ENCODE measurements around the gene LLGL2. TPM values are rescaled to one million over a fixed set of nuclear protein-coding genes. Genes with fewer than 3 reads are reported as not detected.
A peak's percentile ranks its signal among the peaks of the same experiment; 100 is the strongest.

The LLGL2 gene
- total and polyA plus RNA-seq, 2 donors (not counting 1 experiment from before 2014, with no cell fraction given), result 40.6 to 52.0 TPM

- Histone ChIP-seq H3K4me1 (ENCODE audit: control insufficient read depth in 2 of 2, insufficient read depth in 2 of 2, low read length in 2 of 2) (peaks cover 29 to 36% of the 10 kb centered on the region in 2 donors), H3K4me2 (replicated peaks; ENCODE audit: low read depth, low read length, poor library complexity, severe bottlenecking) (no peak overlapping the region), H4K20me1 (ENCODE audit: control insufficient read depth, insufficient read depth, low read length, poor library complexity, severe bottlenecking) (peaks cover 11% of the 10 kb centered on the region), H3K27ac (ENCODE audit: low read length in 2 of 2) (no peak overlapping the region), H3K9me3 (ENCODE audit: control extremely low read depth in 1 of 3, control insufficient read depth in 2 of 3, insufficient read depth in 1 of 3, low read length in 2 of 3) (no peaks in the 10 kb centered on the region), H3K4me3 (ENCODE audit: control extremely low read depth in 1 of 5, extremely low read depth in 1 of 5, insufficient read depth in 1 of 5, low read depth in 2 of 5, low read length in 4 of 5) (no peak overlapping the region), H3K27me3 (replicated peaks in 1 of 4; ENCODE audit: control extremely low read depth in 1 of 4, control insufficient read depth in 3 of 4, insufficient read depth in 4 of 4, low read length in 3 of 4) (peaks cover 0 to 2% (median 0%) of the 10 kb centered on the region in 4 experiments), H3K79me2 (ENCODE audit: control insufficient read depth, insufficient read depth, low read length) (peaks cover 19% of the 10 kb centered on the region), H3K9ac (ENCODE audit: low read length) (no peak overlapping the region), H2AFZ (ENCODE audit: insufficient read depth, low read depth, low read length, poor library complexity, severe bottlenecking) (no peak overlapping the region), H3K36me3 (replicated peaks in 1 of 2; ENCODE audit: control extremely low read depth in 1 of 2, control insufficient read depth in 1 of 2, extremely low read depth in 1 of 2, insufficient read depth in 2 of 2, low read length in 1 of 2) (no peaks in the 10 kb centered on the region)
- CTCF ChIA-PET, result no interaction called here
- Mint-ChIP-seq H3K9me3 (ENCODE audit: insufficient read depth) (no peaks in the 10 kb centered on the region), H3K27me3 (no peaks in the 10 kb centered on the region), H3K4me1 (peaks cover 24% of the 10 kb centered on the region), H3K27ac (no peak overlapping the region), H3K4me3 (no peak overlapping the region)
- POLR2A ChIA-PET, result interaction anchor here (0.6 kb wide), 1 partner anchor 411 kb away, joined by 3 read pairs; no protein-coding TSS in a partner anchor
- TF ChIP-seq, protein P1, sequence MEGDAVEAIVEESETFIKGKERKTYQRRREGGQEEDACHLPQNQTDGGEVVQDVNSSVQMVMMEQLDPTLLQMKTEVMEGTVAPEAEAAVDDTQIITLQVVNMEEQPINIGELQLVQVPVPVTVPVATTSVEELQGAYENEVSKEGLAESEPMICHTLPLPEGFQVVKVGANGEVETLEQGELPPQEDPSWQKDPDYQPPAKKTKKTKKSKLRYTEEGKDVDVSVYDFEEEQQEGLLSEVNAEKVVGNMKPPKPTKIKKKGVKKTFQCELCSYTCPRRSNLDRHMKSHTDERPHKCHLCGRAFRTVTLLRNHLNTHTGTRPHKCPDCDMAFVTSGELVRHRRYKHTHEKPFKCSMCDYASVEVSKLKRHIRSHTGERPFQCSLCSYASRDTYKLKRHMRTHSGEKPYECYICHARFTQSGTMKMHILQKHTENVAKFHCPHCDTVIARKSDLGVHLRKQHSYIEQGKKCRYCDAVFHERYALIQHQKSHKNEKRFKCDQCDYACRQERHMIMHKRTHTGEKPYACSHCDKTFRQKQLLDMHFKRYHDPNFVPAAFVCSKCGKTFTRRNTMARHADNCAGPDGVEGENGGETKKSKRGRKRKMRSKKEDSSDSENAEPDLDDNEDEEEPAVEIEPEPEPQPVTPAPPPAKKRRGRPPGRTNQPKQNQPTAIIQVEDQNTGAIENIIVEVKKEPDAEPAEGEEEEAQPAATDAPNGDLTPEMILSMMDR (IDR thresholded peaks at IDR 0.05), result no peak
- no peak for TF ChIP-seq EZH2 (IDR thresholded peaks at IDR 0.05; ENCODE audit: borderline replicate concordance, insufficient read depth, low read depth, low read length, poor library complexity, severe bottlenecking)
- DNase-seq (no peak), ATAC-seq (ENCODE audit: low read depth) (no peak)
- intact Hi-C loops (cut with micrococcal nuclease), result no loop called here
- 94% methylated on average over 7 of the region's 8 CpGs for WGBS (ENCODE audit: insufficient coverage)
Observed at GRCh38 chr17:75521290-75521689, 4.2 kb upstream of the LLGL2 start.

GRCh38 chr17:75521951-75522727 is 3.4 kb upstream of the LLGL2 start:
- Histone ChIP-seq H3K9ac (ENCODE audit: low read length) (no peak overlapping the region), H3K36me3 (replicated peaks in 1 of 2; ENCODE audit: control extremely low read depth in 1 of 2, control insufficient read depth in 1 of 2, extremely low read depth in 1 of 2, insufficient read depth in 2 of 2, low read length in 1 of 2) (no peaks in the 10 kb centered on the region), H3K79me2 (ENCODE audit: control insufficient read depth, insufficient read depth, low read length) (peaks cover 19% of the 10 kb centered on the region), H3K4me1 (ENCODE audit: control insufficient read depth in 2 of 2, insufficient read depth in 2 of 2, low read length in 2 of 2) (peaks cover 33 to 37% of the 10 kb centered on the region in 2 donors), H4K20me1 (ENCODE audit: control insufficient read depth, insufficient read depth, low read length, poor library complexity, severe bottlenecking) (peaks cover 16% of the 10 kb centered on the region), H3K27me3 (replicated peaks in 1 of 4; ENCODE audit: control extremely low read depth in 1 of 4, control insufficient read depth in 3 of 4, insufficient read depth in 4 of 4, low read length in 3 of 4) (peaks cover 0 to 5% (median 0%) of the 10 kb centered on the region in 4 experiments), H3K9me3 (ENCODE audit: control extremely low read depth in 1 of 3, control insufficient read depth in 2 of 3, insufficient read depth in 1 of 3, low read length in 2 of 3) (no peaks in the 10 kb centered on the region), H3K27ac (ENCODE audit: low read length in 2 of 2) (no peak overlapping the region), H3K4me3 (ENCODE audit: control extremely low read depth in 1 of 5, extremely low read depth in 1 of 5, insufficient read depth in 1 of 5, low read depth in 2 of 5, low read length in 4 of 5) (no peak overlapping the region), H2AFZ (ENCODE audit: insufficient read depth, low read depth, low read length, poor library complexity, severe bottlenecking) (no peak overlapping the region), H3K4me2 (replicated peaks; ENCODE audit: low read depth, low read length, poor library complexity, severe bottlenecking) (no peak overlapping the region)
- ATAC-seq (ENCODE audit: low read depth) (no peak), DNase-seq (no peak)
- TF ChIP-seq, protein P1 (IDR thresholded peaks at IDR 0.05), result no peak
- no peak for TF ChIP-seq EZH2 (IDR thresholded peaks at IDR 0.05; ENCODE audit: borderline replicate concordance, insufficient read depth, low read depth, low read length, poor library complexity, severe bottlenecking)
- Mint-ChIP-seq H3K27me3 (no peaks in the 10 kb centered on the region), H3K4me1 (peaks cover 30% of the 10 kb centered on the region), H3K4me3 (peak overlapping the region; percentile 10), H3K27ac (no peak overlapping the region), H3K9me3 (ENCODE audit: insufficient read depth) (no peaks in the 10 kb centered on the region)
- ChIA-PET CTCF (interaction anchor here (1.0 kb wide), 1 partner anchor 243 kb away, joined by 3 read pairs; the partner anchor contains the start of gene GALK1), POLR2A (interaction anchor here (0.6 to 0.7 kb wide), 2 partner anchors 258 to 412 kb away, joined by 3 to 6 read pairs; no protein-coding TSS in a partner anchor)
- intact Hi-C loops (cut with micrococcal nuclease), result no loop called here
- WGBS (ENCODE audit: insufficient coverage), result 96% methylated on average over 33 of the region's 33 CpGs
